ENCODE data around the gene FAM167B.

DNA sequence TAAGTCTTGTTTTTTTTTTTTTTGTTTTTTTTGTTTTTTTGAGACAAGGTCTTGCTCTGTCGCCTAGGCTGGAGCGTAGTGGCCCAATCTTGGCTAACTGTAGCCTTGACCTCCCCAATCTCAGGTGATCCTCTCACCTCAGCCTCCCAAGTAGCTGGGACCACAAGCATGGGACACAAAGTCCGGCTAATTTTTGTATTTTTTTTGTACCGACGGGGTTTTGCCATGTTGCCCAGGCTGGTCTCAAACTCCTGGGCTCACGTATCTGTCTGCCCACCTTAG, 10.1 kb downstream of the FAM167B start:
- TF ChIP-seq POLR2A (IDR thresholded peaks at IDR 0.05; ENCODE audit: low read depth, low read length) (no peak), MAZ (IDR thresholded peaks at IDR 0.05; ENCODE audit: borderline replicate concordance, low read depth, low read length) (no peak), RFX5 (IDR thresholded peaks at IDR 0.05; ENCODE audit: low read depth, low read length) (no peak), SMC3 (IDR thresholded peaks at IDR 0.05; ENCODE audit: low read depth, low read length) (no peak), RCOR1 (IDR thresholded peaks at IDR 0.05; ENCODE audit: insufficient replicate concordance, low read length) (no peak), MAFK (IDR thresholded peaks at IDR 0.05; ENCODE audit: low read depth, low read length) (no peak)
- TF ChIP-seq, protein P1, sequence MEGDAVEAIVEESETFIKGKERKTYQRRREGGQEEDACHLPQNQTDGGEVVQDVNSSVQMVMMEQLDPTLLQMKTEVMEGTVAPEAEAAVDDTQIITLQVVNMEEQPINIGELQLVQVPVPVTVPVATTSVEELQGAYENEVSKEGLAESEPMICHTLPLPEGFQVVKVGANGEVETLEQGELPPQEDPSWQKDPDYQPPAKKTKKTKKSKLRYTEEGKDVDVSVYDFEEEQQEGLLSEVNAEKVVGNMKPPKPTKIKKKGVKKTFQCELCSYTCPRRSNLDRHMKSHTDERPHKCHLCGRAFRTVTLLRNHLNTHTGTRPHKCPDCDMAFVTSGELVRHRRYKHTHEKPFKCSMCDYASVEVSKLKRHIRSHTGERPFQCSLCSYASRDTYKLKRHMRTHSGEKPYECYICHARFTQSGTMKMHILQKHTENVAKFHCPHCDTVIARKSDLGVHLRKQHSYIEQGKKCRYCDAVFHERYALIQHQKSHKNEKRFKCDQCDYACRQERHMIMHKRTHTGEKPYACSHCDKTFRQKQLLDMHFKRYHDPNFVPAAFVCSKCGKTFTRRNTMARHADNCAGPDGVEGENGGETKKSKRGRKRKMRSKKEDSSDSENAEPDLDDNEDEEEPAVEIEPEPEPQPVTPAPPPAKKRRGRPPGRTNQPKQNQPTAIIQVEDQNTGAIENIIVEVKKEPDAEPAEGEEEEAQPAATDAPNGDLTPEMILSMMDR (conservative IDR thresholded peaks at IDR 0.05; ENCODE audit: low read depth, low read length): no peak
- TF ChIP-seq, protein P2, sequence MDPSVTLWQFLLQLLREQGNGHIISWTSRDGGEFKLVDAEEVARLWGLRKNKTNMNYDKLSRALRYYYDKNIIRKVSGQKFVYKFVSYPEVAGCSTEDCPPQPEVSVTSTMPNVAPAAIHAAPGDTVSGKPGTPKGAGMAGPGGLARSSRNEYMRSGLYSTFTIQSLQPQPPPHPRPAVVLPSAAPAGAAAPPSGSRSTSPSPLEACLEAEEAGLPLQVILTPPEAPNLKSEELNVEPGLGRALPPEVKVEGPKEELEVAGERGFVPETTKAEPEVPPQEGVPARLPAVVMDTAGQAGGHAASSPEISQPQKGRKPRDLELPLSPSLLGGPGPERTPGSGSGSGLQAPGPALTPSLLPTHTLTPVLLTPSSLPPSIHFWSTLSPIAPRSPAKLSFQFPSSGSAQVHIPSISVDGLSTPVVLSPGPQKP (IDR thresholded peaks at IDR 0.05; ENCODE audit: borderline replicate concordance, low read depth, low read length): no peak

All from IMR-90 (cell line).